Dendritic cell treated with granulocyte-macrophage colony-stimulating factor and Interleukin-4, amounts not matched to agents 40 ng/mL and 50 ng/mL, for 4 days (primary cell): ENCODE results near the gene DPP4.

Source experiments
- H3K27ac Mint-ChIP-seq: one replicate; pipeline ENCODE4 v1.8.0; 2022; ENCODE audit warnings: mild to moderate bottlenecking, mixed read lengths
- H3K27me3 Mint-ChIP-seq: one replicate; pipeline ENCODE4 v1.8.0; 2022; ENCODE audit warnings: mild to moderate bottlenecking, mixed read lengths
- H3K36me3 Mint-ChIP-seq: one replicate; pipeline ENCODE4 v1.8.0; 2022; ENCODE audit warnings: low read depth, mixed read lengths
- H3K4me1 Mint-ChIP-seq: one replicate; pipeline ENCODE4 v1.8.0; 2022; ENCODE audit warnings: low read depth, mixed read lengths
- H3K4me3 Mint-ChIP-seq: one replicate; pipeline ENCODE4 v1.8.0; 2022; ENCODE audit warnings: mild to moderate bottlenecking, moderate library complexity, mixed read lengths
- H3K9me3 Mint-ChIP-seq: one replicate; pipeline ENCODE4 v1.8.0; 2022; ENCODE audit warnings: mixed read lengths
- intact Hi-C: fragments of 100-400 bp; cut with micrococcal nuclease; formaldehyde crosslinking; loops from one replicate; pipeline ENCODE4 v1.15.0; 2022

Gene DPP4

GRCh38 chr2:162073888-162074631 is at the start of gene DPP4:
Gene DPP4, minus strand, starts transcription at chr2:162074215. Its CDS starts 234 bp downstream, at chr2:162073981.
- Mint-ChIP-seq H3K4me1 (peaks cover 36% of the 10 kb centered on the region), H3K27me3 (peaks cover 39% of the 10 kb centered on the region), H3K4me3 (peak within 1 kb of the TSS; percentile 81), H3K36me3 (no peaks in the 10 kb centered on the region), H3K9me3 (peaks cover 17% of the 10 kb centered on the region), H3K27ac (peak within 1 kb of the TSS; percentile 54)
- intact Hi-C loops = no loop called here

- Mint-ChIP-seq H3K36me3 (no peaks in the 10 kb centered on the region), H3K4me1 (peaks cover 18% of the 10 kb centered on the region), H3K4me3 (no peak overlapping the region), H3K9me3 (peaks cover 8% of the 10 kb centered on the region), H3K27me3 (no peaks in the 10 kb centered on the region), H3K27ac (no peak overlapping the region)
- intact Hi-C loops = no loop called here
Measured at GRCh38 chr2:162118166-162119031, 44.4 kb upstream of the DPP4 start.

- Mint-ChIP-seq H3K4me3 (no peak overlapping the region), H3K9me3 (peaks cover 8% of the 10 kb centered on the region), H3K27ac (no peak overlapping the region), H3K36me3 (no peaks in the 10 kb centered on the region), H3K4me1 (peaks cover 30% of the 10 kb centered on the region), H3K27me3 (no peaks in the 10 kb centered on the region)
- intact Hi-C loops = no loop called here
Measured at GRCh38 chr2:162116352-162116751, 42.3 kb upstream of the DPP4 start.

- H3K36me3 Mint-ChIP-seq = no peaks in the 10 kb centered on the region
- H3K27me3 Mint-ChIP-seq = no peaks in the 10 kb centered on the region
- H3K9me3 Mint-ChIP-seq = peaks cover 8% of the 10 kb centered on the region
- peaks cover 30% of the 10 kb centered on the region for H3K4me1 Mint-ChIP-seq
- no peak overlapping the region for H3K4me3 Mint-ChIP-seq
- H3K27ac Mint-ChIP-seq = no peak overlapping the region
- intact Hi-C loops = no loop called here
Measured at GRCh38 chr2:162115076-162115475, 41.1 kb upstream of the DPP4 start.

GRCh38 chr2:162114271-162114670 is 40.3 kb upstream of the DPP4 start:
- intact Hi-C loops = no loop called here
- H3K27ac Mint-ChIP-seq = no peak overlapping the region
- no peak overlapping the region for H3K4me3 Mint-ChIP-seq
- no peaks in the 10 kb centered on the region for H3K27me3 Mint-ChIP-seq
- no peaks in the 10 kb centered on the region for H3K36me3 Mint-ChIP-seq
- peaks cover 8% of the 10 kb centered on the region for H3K9me3 Mint-ChIP-seq
- H3K4me1 Mint-ChIP-seq = peaks cover 30% of the 10 kb centered on the region

GRCh38 chr2:162113776-162114168 is 39.8 kb upstream of the DPP4 start:
- intact Hi-C loops = no loop called here
- H3K27me3 Mint-ChIP-seq = no peaks in the 10 kb centered on the region
- H3K4me3 Mint-ChIP-seq = no peak overlapping the region
- H3K27ac Mint-ChIP-seq = no peak overlapping the region
- H3K4me1 Mint-ChIP-seq = peaks cover 29% of the 10 kb centered on the region
- H3K36me3 Mint-ChIP-seq = no peaks in the 10 kb centered on the region
- H3K9me3 Mint-ChIP-seq = peaks cover 8% of the 10 kb centered on the region

GRCh38 chr2:162113088-162113775 is 39.2 kb upstream of the DPP4 start:
- no peaks in the 10 kb centered on the region for H3K27me3 Mint-ChIP-seq
- no peak overlapping the region for H3K27ac Mint-ChIP-seq
- peaks cover 8% of the 10 kb centered on the region for H3K9me3 Mint-ChIP-seq
- H3K4me1 Mint-ChIP-seq = peaks cover 24% of the 10 kb centered on the region
- no peak overlapping the region for H3K4me3 Mint-ChIP-seq
- intact Hi-C loops = no loop called here
- no peaks in the 10 kb centered on the region for H3K36me3 Mint-ChIP-seq

GRCh38 chr2:162111958-162112850 is 38.2 kb upstream of the DPP4 start:
- no peak overlapping the region for H3K27ac Mint-ChIP-seq
- H3K9me3 Mint-ChIP-seq = peaks cover 8% of the 10 kb centered on the region
- H3K36me3 Mint-ChIP-seq = no peaks in the 10 kb centered on the region
- H3K4me1 Mint-ChIP-seq = peaks cover 19% of the 10 kb centered on the region
- intact Hi-C loops = no loop called here
- no peak overlapping the region for H3K4me3 Mint-ChIP-seq
- no peaks in the 10 kb centered on the region for H3K27me3 Mint-ChIP-seq

GRCh38 chr2:162107361-162107901 is 33.4 kb upstream of the DPP4 start:
- intact Hi-C loops = no loop called here
- Mint-ChIP-seq H3K36me3 (no peaks in the 10 kb centered on the region), H3K27ac (no peak overlapping the region), H3K4me3 (no peak overlapping the region), H3K4me1 (peaks cover 7% of the 10 kb centered on the region), H3K9me3 (no peaks in the 10 kb centered on the region), H3K27me3 (peaks cover 2% of the 10 kb centered on the region)

GRCh38 chr2:162106746-162107145 is 32.7 kb upstream of the DPP4 start:
- no peak overlapping the region for H3K4me3 Mint-ChIP-seq
- peaks cover 5% of the 10 kb centered on the region for H3K4me1 Mint-ChIP-seq
- peaks cover 2% of the 10 kb centered on the region for H3K27me3 Mint-ChIP-seq
- H3K9me3 Mint-ChIP-seq = no peaks in the 10 kb centered on the region
- no peak overlapping the region for H3K27ac Mint-ChIP-seq
- intact Hi-C loops = no loop called here
- no peaks in the 10 kb centered on the region for H3K36me3 Mint-ChIP-seq

GRCh38 chr2:162106146-162106551 is 32.1 kb upstream of the DPP4 start:
- Mint-ChIP-seq H3K4me3 (no peak overlapping the region), H3K27me3 (peaks cover 2% of the 10 kb centered on the region), H3K36me3 (no peaks in the 10 kb centered on the region), H3K9me3 (no peaks in the 10 kb centered on the region), H3K27ac (no peak overlapping the region), H3K4me1 (peaks cover 5% of the 10 kb centered on the region)
- intact Hi-C loops = no loop called here

GRCh38 chr2:162103443-162104009 is 29.5 kb upstream of the DPP4 start:
- H3K9me3 Mint-ChIP-seq = no peaks in the 10 kb centered on the region
- H3K36me3 Mint-ChIP-seq = no peaks in the 10 kb centered on the region
- H3K4me3 Mint-ChIP-seq = no peak overlapping the region
- no peak overlapping the region for H3K27ac Mint-ChIP-seq
- H3K27me3 Mint-ChIP-seq = peaks cover 2% of the 10 kb centered on the region
- intact Hi-C loops = no loop called here
- peaks cover 5% of the 10 kb centered on the region for H3K4me1 Mint-ChIP-seq

GRCh38 chr2:162100579-162100978 is 26.6 kb upstream of the DPP4 start:
- intact Hi-C loops = no loop called here
- peaks cover 5% of the 10 kb centered on the region for H3K4me1 Mint-ChIP-seq
- H3K4me3 Mint-ChIP-seq = no peak overlapping the region
- no peaks in the 10 kb centered on the region for H3K9me3 Mint-ChIP-seq
- no peak overlapping the region for H3K27ac Mint-ChIP-seq
- H3K27me3 Mint-ChIP-seq = peaks cover 2% of the 10 kb centered on the region
- H3K36me3 Mint-ChIP-seq = no peaks in the 10 kb centered on the region
